ENCODE data around the gene RPL21.
A peak's percentile ranks its signal among the peaks of the same experiment; 100 is the strongest.

RPL21 gene

DNA sequence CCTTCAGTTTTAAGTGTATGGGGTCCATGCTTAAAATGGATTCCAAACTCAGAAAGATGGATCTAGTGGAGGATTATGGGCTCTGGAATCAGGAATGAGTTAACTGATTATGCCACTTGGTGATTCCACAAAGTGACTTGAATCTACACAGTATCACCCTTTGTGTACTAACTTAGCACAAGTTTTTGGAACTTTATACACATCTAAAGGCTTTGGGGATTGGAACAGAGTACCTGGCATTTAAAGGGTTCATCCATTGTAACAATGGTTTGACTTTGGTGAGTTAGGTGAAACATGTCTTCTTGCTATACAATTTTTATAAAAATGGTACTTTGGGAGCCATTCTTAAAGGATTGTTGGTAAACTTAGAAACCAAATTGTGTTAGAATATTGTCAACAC, 1.1 kb downstream of the RPL21 start:
- peaks cover 50% of the 10 kb centered on the region for H3K36me3 ChIP-seq (ENCODE audit: low read length)
- H3F3A ChIP-seq (ENCODE audit: insufficient read depth): peaks cover 49% of the 10 kb centered on the region

DNA sequence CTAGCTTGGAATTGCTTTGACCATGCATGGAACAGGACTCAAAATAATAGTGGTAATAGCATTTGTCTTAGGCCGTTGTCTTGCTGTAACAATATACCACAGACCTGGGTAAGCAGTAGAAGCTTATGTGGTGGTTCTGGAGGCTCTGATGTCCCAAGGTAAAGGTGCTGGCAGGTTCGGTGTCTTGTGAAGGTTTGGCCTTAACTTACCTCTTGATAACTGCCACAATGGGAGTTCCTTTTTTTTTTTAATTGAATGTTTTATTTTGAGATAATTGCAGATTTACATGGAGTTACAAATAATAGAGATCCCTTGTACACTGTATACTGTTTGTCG, 5.8 kb downstream of the RPL21 start:
- H4K20me1 ChIP-seq (ENCODE audit: low read depth, low read length): peaks cover 48% of the 10 kb centered on the region
- no peak overlapping the region for H3K4me3 ChIP-seq (ENCODE audit: insufficient read depth, low read length, poor library complexity, severe bottlenecking)
- no peak overlapping the region for H3K27ac ChIP-seq (ENCODE audit: low read depth, low read length)
- peaks cover 94% of the 10 kb centered on the region for H3F3A ChIP-seq (ENCODE audit: insufficient read depth)
- H3K9me2 ChIP-seq (replicated peaks; ENCODE audit: insufficient read depth, low read length): no peaks in the 10 kb centered on the region
- H3K27me3 ChIP-seq (ENCODE audit: low read length): no peaks in the 10 kb centered on the region
- H3K36me3 ChIP-seq (ENCODE audit: low read length): peaks cover 79% of the 10 kb centered on the region
- H3K79me2 ChIP-seq (ENCODE audit: insufficient read depth, low read length): peaks cover 49% of the 10 kb centered on the region
- H3K9ac ChIP-seq (ENCODE audit: low read length): no peak overlapping the region
- no peaks in the 10 kb centered on the region for H3K9me3 ChIP-seq (ENCODE audit: insufficient read depth, low read length)
- H2AFZ ChIP-seq (ENCODE audit: low read depth, low read length, severe bottlenecking): no peak overlapping the region
- TF ChIP-seq, protein P1, sequence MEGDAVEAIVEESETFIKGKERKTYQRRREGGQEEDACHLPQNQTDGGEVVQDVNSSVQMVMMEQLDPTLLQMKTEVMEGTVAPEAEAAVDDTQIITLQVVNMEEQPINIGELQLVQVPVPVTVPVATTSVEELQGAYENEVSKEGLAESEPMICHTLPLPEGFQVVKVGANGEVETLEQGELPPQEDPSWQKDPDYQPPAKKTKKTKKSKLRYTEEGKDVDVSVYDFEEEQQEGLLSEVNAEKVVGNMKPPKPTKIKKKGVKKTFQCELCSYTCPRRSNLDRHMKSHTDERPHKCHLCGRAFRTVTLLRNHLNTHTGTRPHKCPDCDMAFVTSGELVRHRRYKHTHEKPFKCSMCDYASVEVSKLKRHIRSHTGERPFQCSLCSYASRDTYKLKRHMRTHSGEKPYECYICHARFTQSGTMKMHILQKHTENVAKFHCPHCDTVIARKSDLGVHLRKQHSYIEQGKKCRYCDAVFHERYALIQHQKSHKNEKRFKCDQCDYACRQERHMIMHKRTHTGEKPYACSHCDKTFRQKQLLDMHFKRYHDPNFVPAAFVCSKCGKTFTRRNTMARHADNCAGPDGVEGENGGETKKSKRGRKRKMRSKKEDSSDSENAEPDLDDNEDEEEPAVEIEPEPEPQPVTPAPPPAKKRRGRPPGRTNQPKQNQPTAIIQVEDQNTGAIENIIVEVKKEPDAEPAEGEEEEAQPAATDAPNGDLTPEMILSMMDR (IDR thresholded peaks at IDR 0.05; ENCODE audit: insufficient read depth, low read length, poor library complexity, severe bottlenecking): no peak
- no peak for TF ChIP-seq EZH2phosphoT487 (conservative IDR thresholded peaks at IDR 0.05; ENCODE audit: low read length)
- H3K4me2 ChIP-seq (ENCODE audit: low read depth, low read length, poor library complexity, severe bottlenecking): no peak overlapping the region

More for the DNA sequence above, 1.1 kb downstream of the RPL21 start:
- Histone ChIP-seq H3K27ac (ENCODE audit: low read depth, low read length) (peak overlapping the region; percentile 86), H3K4me2 (ENCODE audit: low read depth, low read length, poor library complexity, severe bottlenecking) (peak overlapping the region; percentile 83), H2AFZ (ENCODE audit: low read depth, low read length, severe bottlenecking) (no peak overlapping the region), H4K20me1 (ENCODE audit: low read depth, low read length) (peaks cover 30% of the 10 kb centered on the region), H3K9me3 (ENCODE audit: insufficient read depth, low read length) (no peaks in the 10 kb centered on the region), H3K9ac (ENCODE audit: low read length) (peak overlapping the region; percentile 95), H3K79me2 (ENCODE audit: insufficient read depth, low read length) (peaks cover 70% of the 10 kb centered on the region), H3K4me3 (ENCODE audit: insufficient read depth, low read length, poor library complexity, severe bottlenecking) (peak overlapping the region; percentile 86), H3K9me2 (replicated peaks; ENCODE audit: insufficient read depth, low read length) (no peaks in the 10 kb centered on the region), H3K27me3 (ENCODE audit: low read length) (no peaks in the 10 kb centered on the region)
- TF ChIP-seq EZH2phosphoT487 (conservative IDR thresholded peaks at IDR 0.05; ENCODE audit: low read length): no peak
- TF ChIP-seq, protein P1 (IDR thresholded peaks at IDR 0.05; ENCODE audit: insufficient read depth, low read length, poor library complexity, severe bottlenecking): no peak

DNA sequence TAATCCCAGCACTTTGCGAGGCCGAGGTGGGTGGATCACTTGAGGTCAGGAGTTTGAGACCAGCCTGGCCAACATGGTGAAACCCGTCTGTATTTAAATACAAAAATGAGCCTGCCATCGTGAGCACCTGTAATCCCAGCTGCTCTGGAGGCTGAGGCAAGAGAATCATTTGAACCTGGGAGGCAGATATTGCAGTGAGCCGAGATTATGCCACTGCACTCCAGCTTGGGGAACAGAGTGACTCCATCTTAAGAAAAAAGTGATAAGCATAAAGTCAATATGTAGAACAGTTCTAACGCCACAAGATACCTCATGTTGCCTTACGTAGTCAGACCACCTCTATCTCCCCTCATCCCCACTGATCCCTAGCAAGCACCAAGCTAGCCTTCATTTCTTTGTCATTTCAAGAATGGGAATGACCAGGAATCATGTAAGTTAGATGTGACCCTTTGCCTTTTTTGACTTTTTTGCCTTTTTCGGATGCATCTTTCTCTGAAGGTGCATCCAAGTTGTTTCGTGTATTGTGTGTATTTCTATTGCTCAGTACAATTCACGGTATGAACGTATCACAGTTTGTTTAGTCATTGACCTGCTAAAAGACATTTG, 6.4 kb downstream of the RPL21 start:
- Histone ChIP-seq H2AFZ (ENCODE audit: low read depth, low read length, severe bottlenecking) (no peak overlapping the region), H3K36me3 (ENCODE audit: low read length) (peaks cover 74% of the 10 kb centered on the region), H3K27ac (ENCODE audit: low read depth, low read length) (peak overlapping the region; percentile 24; the same call in 1 of the 2 replicates)

More for the DNA sequence above, 6.4 kb downstream of the RPL21 start:
- Histone ChIP-seq H3K4me3 (ENCODE audit: insufficient read depth, low read length, poor library complexity, severe bottlenecking) (no peak overlapping the region), H3K9me3 (ENCODE audit: insufficient read depth, low read length) (no peaks in the 10 kb centered on the region), H3K79me2 (ENCODE audit: insufficient read depth, low read length) (peaks cover 43% of the 10 kb centered on the region), H3K4me2 (ENCODE audit: low read depth, low read length, poor library complexity, severe bottlenecking) (no peak overlapping the region), H4K20me1 (ENCODE audit: low read depth, low read length) (peaks cover 42% of the 10 kb centered on the region), H3K9ac (ENCODE audit: low read length) (no peak overlapping the region), H3F3A (ENCODE audit: insufficient read depth) (peaks cover 92% of the 10 kb centered on the region), H3K27me3 (ENCODE audit: low read length) (no peaks in the 10 kb centered on the region), H3K9me2 (replicated peaks; ENCODE audit: insufficient read depth, low read length) (no peaks in the 10 kb centered on the region)
- TF ChIP-seq, protein P1 (IDR thresholded peaks at IDR 0.05; ENCODE audit: insufficient read depth, low read length, poor library complexity, severe bottlenecking): no peak
- no peak for TF ChIP-seq EZH2phosphoT487 (conservative IDR thresholded peaks at IDR 0.05; ENCODE audit: low read length)

Measured in SU-DHL-6 (cell line).